NT2/D1 (cell line): ENCODE results near the gene GDPD2.

Source experiments
- SUZ12 ChIP-seq: IDR thresholded peaks from 2 replicates; pipeline ENCODE4 v1.6.1; 2011; ENCODE audit not compliant: insufficient read length, insufficient read depth; ENCODE audit errors: extremely low read depth
- YY1 ChIP-seq: IDR thresholded peaks from 2 replicates; pipeline ENCODE4 v1.6.1; 2011; ENCODE audit not compliant: insufficient read length, insufficient read depth

GRCh38 chrX:70444946-70445656 lies 22.0 kb downstream of the GDPD2 start:
- TF ChIP-seq SUZ12 (no peak), YY1 (no peak)
